IMR-90 (cell line): Measurements from ENCODE around the gene ZC3H15. TPM values are rescaled to one million over a fixed set of nuclear protein-coding genes. Genes with fewer than 3 reads are reported as not detected.

Experiments
- ATAC-seq: fragments of 200-7000 bp; cut with Tn5 transposase; 2 replicates; pipeline ENCODE4 v1.9.1; 2020; ENCODE audit warnings: low read depth, mild to moderate bottlenecking, moderate library complexity
- BruUV-seq: library from RNA; stranded (reverse); fragments of 400-500 nt; replicated peaks from 2 replicates; lab custom pipeline; 2021; lab: Mats Ljungman, UMichigan
- CTCF ChIA-PET: fragments of 300-600 bp; formaldehyde crosslinking; extraction: SDS; loops from one replicate; lab custom pipeline; 2021; ENCODE audit warnings: antibody characterized with exemption; lab: Yijun Ruan, JAX
- POLR2A ChIA-PET: fragments of 300-600 bp; sonication (Branson Sonifier 250); formaldehyde crosslinking; loops from one replicate; lab custom pipeline; 2022; ENCODE audit warnings: antibody characterized with exemption; ENCODE audit not compliant: unreplicated experiment; lab: Charles Lee
- DNase-seq: peaks from one replicate; pipeline ENCODE4 v3.0.0; 2013
- H2AFZ ChIP-seq: replicated peaks from 2 replicates; pipeline ENCODE3; 2013; ENCODE audit warnings: low read length, mild to moderate bottlenecking; ENCODE audit not compliant: poor library complexity
- H2AK5ac ChIP-seq: 2 replicates; pipeline ENCODE4 v1.6.1; 2013; ENCODE audit warnings: low read depth, low read length, inconsistent platforms
- H2AK9ac ChIP-seq: replicated peaks from 2 replicates; pipeline ENCODE3; 2013; ENCODE audit warnings: mild to moderate bottlenecking, low read depth, low read length, moderate library complexity; ENCODE audit not compliant: poor library complexity
- H2BK120ac ChIP-seq: 2 replicates; pipeline ENCODE4 v1.6.1; 2013; ENCODE audit warnings: low read depth, low read length, inconsistent platforms
- H2BK15ac ChIP-seq: 3 replicates; pipeline ENCODE4 v1.6.1; 2013; ENCODE audit warnings: low read depth, low read length, inconsistent platforms
- H2BK20ac ChIP-seq: 2 replicates; pipeline ENCODE4 v1.6.1; 2013; ENCODE audit warnings: low read depth, mild to moderate bottlenecking, inconsistent platforms, low read length, moderate library complexity
- H2BK5ac ChIP-seq: 2 replicates; pipeline ENCODE4 v1.6.1; 2013; ENCODE audit warnings: mild to moderate bottlenecking, low read depth, low read length, inconsistent platforms; ENCODE audit not compliant: poor library complexity, severe bottlenecking
- H3K14ac ChIP-seq: replicated peaks from 2 replicates; pipeline ENCODE4 v1.6.1; 2013; ENCODE audit warnings: low read depth, low read length, inconsistent platforms
- H3K18ac ChIP-seq: 2 replicates; pipeline ENCODE4 v1.6.1; 2013; ENCODE audit warnings: low read depth, low read length, control low read depth
- H3K23ac ChIP-seq: 2 replicates; pipeline ENCODE4 v1.6.1; 2013; ENCODE audit warnings: low read depth, low read length, inconsistent platforms
- H3K27ac ChIP-seq: 2 replicates; pipeline ENCODE4 v1.5.1; 2013; ENCODE audit warnings: mild to moderate bottlenecking, control low read depth, low read length; ENCODE audit not compliant: insufficient read depth
- H3K27me3 ChIP-seq: 2 replicates; pipeline ENCODE4 v1.6.1; 2013; ENCODE audit warnings: low read length; ENCODE audit not compliant: control insufficient read depth, insufficient read depth
- H3K36me3 ChIP-seq: 2 replicates; pipeline ENCODE4 v1.6.1; 2013; ENCODE audit warnings: low read length, mixed read lengths; ENCODE audit not compliant: control insufficient read depth, insufficient read depth
- H3K4ac ChIP-seq: 2 replicates; pipeline ENCODE4 v1.6.1; 2013; ENCODE audit warnings: low read depth, low read length, inconsistent platforms
- H3K4me1 ChIP-seq: 2 replicates; pipeline ENCODE4 v1.6.1; 2013; ENCODE audit warnings: low read length, mixed read lengths; ENCODE audit not compliant: control insufficient read depth, insufficient read depth
- H3K4me2 ChIP-seq: 2 replicates; pipeline ENCODE4 v1.6.1; 2013; ENCODE audit warnings: low read depth, mild to moderate bottlenecking, control low read depth, low read length, moderate library complexity
- H3K4me3 ChIP-seq: 2 replicates; pipeline ENCODE4 v1.5.1; 2013; ENCODE audit warnings: low read depth, mild to moderate bottlenecking, control low read depth, low read length, moderate library complexity; ENCODE audit not compliant: insufficient read depth
- H3K56ac ChIP-seq: 2 replicates; pipeline ENCODE4 v1.6.1; 2013; ENCODE audit warnings: low read length, inconsistent platforms; ENCODE audit not compliant: insufficient read depth; ENCODE audit errors: extremely low read depth
- H3K79me1 ChIP-seq, 2 experiments: 2 replicates each; pipeline ENCODE4 v1.6.1; 2013; ENCODE audit warnings: low read length in 2 of 2, inconsistent platforms in 1 of 2, low read depth in 1 of 2
- H3K9ac ChIP-seq: 2 replicates; pipeline ENCODE4 v1.6.1; 2013; ENCODE audit warnings: low read depth, low read length, control low read depth
- H3K9me1 ChIP-seq: 2 replicates; pipeline ENCODE4 v1.6.1; 2013; ENCODE audit warnings: low read length, inconsistent platforms; ENCODE audit not compliant: insufficient read depth
- H3K9me3 ChIP-seq: 2 replicates; pipeline ENCODE4 v1.6.1; 2013; ENCODE audit warnings: low read length; ENCODE audit not compliant: control insufficient read depth, insufficient read depth
- H4K20me1 ChIP-seq: 2 replicates; pipeline ENCODE4 v1.6.1; 2013; ENCODE audit warnings: low read length, inconsistent platforms; ENCODE audit not compliant: insufficient read depth
- H4K5ac ChIP-seq: 2 replicates; pipeline ENCODE4 v1.6.1; 2013; ENCODE audit warnings: mild to moderate bottlenecking, low read depth, low read length, control low read depth
- H4K8ac ChIP-seq, 2 experiments: 2 replicates each; pipeline ENCODE4 v1.6.1; 2013; ENCODE audit warnings: low read depth in 2 of 2, low read length in 2 of 2, control low read depth in 1 of 2, inconsistent platforms in 1 of 2
- H4K91ac ChIP-seq: 2 replicates; pipeline ENCODE4 v1.6.1; 2013; ENCODE audit warnings: low read depth, low read length, inconsistent platforms; ENCODE audit not compliant: insufficient read depth
- MAZ ChIP-seq: IDR thresholded peaks from 2 replicates; pipeline ENCODE4 v1.6.1; 2012; ENCODE audit warnings: low read depth, mild to moderate bottlenecking, low read length, improper control_type of control experiment, moderate library complexity, borderline replicate concordance
- NFE2L2 ChIP-seq: fragments of 150-350 bp; IDR thresholded peaks from 2 replicates; pipeline ENCODE4 v1.6.1; 2016; ENCODE audit warnings: low read depth, mild to moderate bottlenecking, low read length
- POLR2A ChIP-seq: IDR thresholded peaks from 2 replicates; pipeline ENCODE4 v1.6.1; 2012; ENCODE audit warnings: mild to moderate bottlenecking, low read depth, low read length
- RCOR1 ChIP-seq: IDR thresholded peaks from 2 replicates; pipeline ENCODE4 v1.6.1; 2012; ENCODE audit warnings: mild to moderate bottlenecking, low read length, improper control_type of control experiment; ENCODE audit not compliant: insufficient replicate concordance
- WGBS, 2 experiments: methylation state at CpG; one replicate each; pipeline versions ENCODE4 v1.1.5 to v1.1.7; 2013; ENCODE audit warnings: missing lambda C conversion rate in 2 of 2; ENCODE audit not compliant: insufficient read length in 1 of 2; ENCODE audit errors: extremely low coverage in 2 of 2; 5-methylcytosine and 5-hydroxymethylcytosine counted together
- dilution Hi-C: fragments of 300-500 bp; cut with HindIII; formaldehyde crosslinking; loops from one replicate; pipeline ENCODE4 v1.14.3; 2018; ENCODE audit warnings: low sequenced_read_pairs; ENCODE audit not compliant: unreplicated experiment
- in situ Hi-C: fragments of 300-500 bp; cut with MboI; formaldehyde crosslinking; loops from 3 replicates; pipeline ENCODE4 v1.14.3; 2019; ENCODE audit warnings: low sequenced_read_pairs, inconsistent platforms, mixed read lengths
- intact Hi-C: fragments of 100-400 bp; cut with micrococcal nuclease; formaldehyde crosslinking; loops from 2 replicates; pipeline ENCODE4 v1.10.0; 2022
- polyA plus RNA-seq, 3 experiments: library from polyadenylated mRNA; depleted of rRNA; stranded (reverse); fragments of >200 nt; gene quantifications; 2 replicates each; pipeline ENCODE4 v1.2.3, GENCODE V29; 2012; ENCODE audit warnings: low replicate concordance in 1 of 3
- total RNA-seq: library from RNA; depleted of rRNA; stranded (reverse); fragments of >200 nt; gene quantifications from 2 replicates; pipeline ENCODE4 v1.2.3, GENCODE V29; 2012

Gene ZC3H15
- total and polyA plus RNA-seq, 2 of the 4 experiments (the other 2 are of a cell fraction), result 22.9 to 47.4 TPM

GRCh38 chr2:186522450-186522849 is 36.4 kb downstream of the ZC3H15 start:
- no peaks in the 10 kb centered on the region for H3K4me1 ChIP-seq
- H2BK15ac ChIP-seq, result no peak overlapping the region
- no peak overlapping the region for H3K23ac ChIP-seq
- no peak for TF ChIP-seq MAZ
- no peak for TF ChIP-seq RCOR1
- no peak for TF ChIP-seq NFE2L2
- no peak for TF ChIP-seq POLR2A
- no peak overlapping the region for H2AFZ ChIP-seq
- no peaks in the 10 kb centered on the region for H3K9me1 ChIP-seq
- H3K56ac ChIP-seq, result no peak overlapping the region
- no peak overlapping the region for H4K8ac ChIP-seq
- DNase-seq (no peak), ATAC-seq (no peak)
- no peak overlapping the region for H3K4ac ChIP-seq
- ChIA-PET POLR2A (no interaction called here), CTCF (no interaction called here)
- H2BK5ac ChIP-seq, result no peak overlapping the region
- no CpG with 5 or more reads among the region's 2 CpGs for WGBS, 2 experiments
- no peaks in the 10 kb centered on the region for H4K20me1 ChIP-seq
- no peak overlapping the region for H3K14ac ChIP-seq
- no peak overlapping the region for H3K4me3 ChIP-seq
- no peak overlapping the region for H2BK120ac ChIP-seq
- H4K91ac ChIP-seq, result no peak overlapping the region
- no peak overlapping the region for H2AK9ac ChIP-seq
- no peak overlapping the region for H3K27ac ChIP-seq
- H3K27me3 ChIP-seq, result no peaks in the 10 kb centered on the region
- intact Hi-C loops (no loop called here), dilution Hi-C loops (no loop called here), in situ Hi-C loops (loop anchor here (25.0 kb wide), 2 partner anchors 315 to 940 kb away; partner anchors contain the start of gene ZSWIM2)
- no peak overlapping the region for H3K9ac ChIP-seq
- no peak overlapping the region for H4K5ac ChIP-seq
- H3K79me1 ChIP-seq, result peaks cover 0 to 2% of the 10 kb centered on the region in 2 experiments; a peak in 2 of 4 replicates
- no peak overlapping the region for H3K4me2 ChIP-seq
- no peak overlapping the region for H2BK20ac ChIP-seq
- BruUV-seq, result no TSS peak
- peaks cover 13% of the 10 kb centered on the region for H3K36me3 ChIP-seq
- H3K18ac ChIP-seq, result no peak overlapping the region
- no peak overlapping the region for H2AK5ac ChIP-seq
- H3K9me3 ChIP-seq, result no peaks in the 10 kb centered on the region; the same call in 1 of the 2 replicates
